ENCODE measurements around the gene UBE4A. TPM values are rescaled to one million over a fixed set of nuclear protein-coding genes. Genes with fewer than 3 reads are reported as not detected.

UBE4A gene
- total RNA-seq, 1 experiment from 2014 or later, result 106 TPM

GRCh38 chr11:118435290-118435892 lies 76.0 kb downstream of the UBE4A start:
- H3K4me1 Mint-ChIP-seq (ENCODE audit: low read depth, unreplicated experiment), result peaks cover 26% of the 10 kb centered on the region
- BruUV-seq (replicated peaks), result no TSS peak
- Histone ChIP-seq H3K4me3 (ENCODE audit: low read depth, low read length) (peak overlapping the region; percentile 97), H3K4me1 (peaks cover 23% of the 10 kb centered on the region), H3K36me3 (ENCODE audit: control insufficient read depth, insufficient read depth, low read length) (no peaks in the 10 kb centered on the region), H3K27me3 (replicated peaks; ENCODE audit: control insufficient read depth, insufficient read depth, low read length) (no peaks in the 10 kb centered on the region), H3K9me3 (no peaks in the 10 kb centered on the region)
- peak overlapping the region; percentile 88 for H3K27ac Mint-ChIP-seq (ENCODE audit: unreplicated experiment)
- ChIA-PET POLR2A (interaction anchor here (0.5 to 1.3 kb wide), 4 partner anchors 25 to 564 kb away, joined by 3 to 6 read pairs (median 4); no protein-coding TSS in a partner anchor), CTCF (interaction anchor here (0.6 to 1.0 kb wide), 4 partner anchors 15 to 263 kb away, joined by 3 to 7 read pairs (median 6); partner anchors contain the start of gene ARCN1)
- intact Hi-C loops (cut with micrococcal nuclease; ENCODE audit: unreplicated experiment), result loop anchor here (1.0 kb wide), 2 partner anchors 34 to 53 kb away; partner anchors contain the start of gene ATP5MG
- H3K27me3 Mint-ChIP-seq (ENCODE audit: insufficient read depth, unreplicated experiment), result no peaks in the 10 kb centered on the region
- TF ChIP-seq CTCF (IDR thresholded peaks at IDR 0.05; ENCODE audit: insufficient read depth in 1 of 2, low read depth in 1 of 2, low read length in 1 of 2, severe bottlenecking in 1 of 2, unreplicated experiment in 1 of 2), result no peak
- H3K4me3 Mint-ChIP-seq (ENCODE audit: unreplicated experiment), result peak overlapping the region; percentile 82
- no peaks in the 10 kb centered on the region for H3K9me3 Mint-ChIP-seq (ENCODE audit: unreplicated experiment)
- peak; percentile 80 to 88 for DNase-seq
- H3K36me3 Mint-ChIP-seq (ENCODE audit: insufficient read depth, unreplicated experiment), result peaks cover 35% of the 10 kb centered on the region

GRCh38 chr11:118435893-118436624 lies 76.7 kb downstream of the UBE4A start, which contains the start of gene KMT2A:
TSS of gene KMT2A (plus strand) at chr11:118436492. CDS start at chr11:118436513, 21 bp downstream.
- Histone ChIP-seq H3K36me3 (ENCODE audit: control insufficient read depth, insufficient read depth, low read length) (no peaks in the 10 kb centered on the region), H3K4me1 (peaks cover 24% of the 10 kb centered on the region), H3K9me3 (no peaks in the 10 kb centered on the region), H3K27me3 (replicated peaks; ENCODE audit: control insufficient read depth, insufficient read depth, low read length) (no peaks in the 10 kb centered on the region), H3K4me3 (ENCODE audit: low read depth, low read length) (peak within 1 kb of the TSS; percentile 97)
- Mint-ChIP-seq H3K27ac (ENCODE audit: unreplicated experiment) (peak within 1 kb of the TSS; percentile 88), H3K27me3 (ENCODE audit: insufficient read depth, unreplicated experiment) (no peaks in the 10 kb centered on the region), H3K4me1 (ENCODE audit: low read depth, unreplicated experiment) (peaks cover 27% of the 10 kb centered on the region), H3K36me3 (ENCODE audit: insufficient read depth, unreplicated experiment) (peaks cover 42% of the 10 kb centered on the region), H3K9me3 (ENCODE audit: unreplicated experiment) (no peaks in the 10 kb centered on the region), H3K4me3 (ENCODE audit: unreplicated experiment) (peak within 1 kb of the TSS; percentile 82)
- peak; percentile 100 for DNase-seq
- CTCF ChIA-PET, result interaction anchor here (0.6 to 1.0 kb wide), 4 partner anchors 16 to 264 kb away, joined by 3 to 7 read pairs (median 6); partner anchors contain the start of gene ARCN1
- intact Hi-C loops (cut with micrococcal nuclease; ENCODE audit: unreplicated experiment), result loop anchor here (1.0 kb wide), 3 partner anchors 35 to 121 kb away; partner anchors contain the start of gene ATP5MG
- POLR2A ChIA-PET, result interaction anchor here (0.5 to 1.3 kb wide), 6 partner anchors 9 to 184 kb away, joined by 3 to 10 read pairs (median 4); no protein-coding TSS in a partner anchor
- no TSS peak for BruUV-seq (replicated peaks)
- TF ChIP-seq CTCF (IDR thresholded peaks at IDR 0.05; ENCODE audit: insufficient read depth in 1 of 2, low read depth in 1 of 2, low read length in 1 of 2, severe bottlenecking in 1 of 2, unreplicated experiment in 1 of 2), result peak in 1 of 2 experiments; percentile 15

- BruUV-seq (replicated peaks), result no TSS peak
- H3K9me3 Mint-ChIP-seq (ENCODE audit: unreplicated experiment), result no peaks in the 10 kb centered on the region
- Histone ChIP-seq H3K36me3 (ENCODE audit: control insufficient read depth, insufficient read depth, low read length) (no peaks in the 10 kb centered on the region), H3K27me3 (replicated peaks; ENCODE audit: control insufficient read depth, insufficient read depth, low read length) (no peaks in the 10 kb centered on the region), H3K4me3 (ENCODE audit: low read depth, low read length) (peak overlapping the region; percentile 97), H3K4me1 (peaks cover 24% of the 10 kb centered on the region), H3K9me3 (no peaks in the 10 kb centered on the region)
- peak overlapping the region; percentile 82 for H3K4me3 Mint-ChIP-seq (ENCODE audit: unreplicated experiment)
- H3K4me1 Mint-ChIP-seq (ENCODE audit: low read depth, unreplicated experiment), result peaks cover 31% of the 10 kb centered on the region
- ChIA-PET POLR2A (interaction anchor here (0.6 to 1.1 kb wide), 2 partner anchors 9 to 185 kb away, joined by 3 to 4 read pairs; no protein-coding TSS in a partner anchor), CTCF (no interaction called here)
- TF ChIP-seq CTCF (IDR thresholded peaks at IDR 0.05; ENCODE audit: insufficient read depth in 1 of 2, low read depth in 1 of 2, low read length in 1 of 2, severe bottlenecking in 1 of 2, unreplicated experiment in 1 of 2), result no peak
- H3K27me3 Mint-ChIP-seq (ENCODE audit: insufficient read depth, unreplicated experiment), result no peaks in the 10 kb centered on the region
- intact Hi-C loops (cut with micrococcal nuclease; ENCODE audit: unreplicated experiment), result loop anchor here (1.0 kb wide), 1 partner anchor 121 kb away; no protein-coding TSS in a partner anchor
- H3K27ac Mint-ChIP-seq (ENCODE audit: unreplicated experiment), result peak overlapping the region; percentile 88
- peak in 1 of 2 experiments; percentile 58 for DNase-seq
- H3K36me3 Mint-ChIP-seq (ENCODE audit: insufficient read depth, unreplicated experiment), result peaks cover 43% of the 10 kb centered on the region
Observed at GRCh38 chr11:118436639-118437207, 77.3 kb downstream of the UBE4A start.

All from Caco-2 (cell line).